8988T (cell line): ENCODE data around the gene HNRNPL.
"Not testable (repeated sequence)": the region's sequence is repeated elsewhere in the genome, so short reads cannot be mapped to it uniquely, and the experiment has no call there.

Source experiments
- DNase-seq: peaks from one replicate; pipeline ENCODE4 v3.0.0; 2011

Gene HNRNPL

DNA sequence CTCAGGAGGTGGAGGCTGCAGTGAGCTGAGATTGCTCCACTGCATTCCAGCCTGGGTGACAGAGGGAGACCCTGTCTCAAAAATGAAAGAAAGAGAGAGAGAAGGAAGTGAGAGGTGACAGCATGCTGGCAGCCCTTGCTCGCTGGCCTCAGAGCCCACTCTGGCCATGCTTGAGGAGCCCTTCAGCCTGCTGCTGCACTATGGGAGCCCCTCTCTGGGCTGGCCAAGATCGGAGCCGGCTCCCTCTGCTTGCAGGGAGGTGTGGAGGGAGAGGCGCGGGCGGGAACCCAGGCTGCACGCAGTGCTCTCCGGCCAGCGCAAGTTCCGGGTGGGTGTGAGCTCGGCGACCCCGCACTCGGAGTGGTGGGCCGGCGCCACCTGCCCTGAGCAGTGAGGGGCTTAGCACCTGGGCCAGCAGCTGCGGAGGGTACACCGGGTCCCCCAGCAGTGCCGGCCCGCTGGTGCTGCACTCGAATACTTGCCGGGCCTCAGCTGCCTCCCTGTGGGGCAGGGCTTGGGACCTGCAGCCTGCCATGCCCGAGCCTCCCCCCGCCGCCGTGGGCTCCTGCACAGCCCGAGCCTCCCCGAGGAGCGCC lies 28.5 kb downstream of the HNRNPL start:
- not testable (repeated sequence) for DNase-seq

DNA sequence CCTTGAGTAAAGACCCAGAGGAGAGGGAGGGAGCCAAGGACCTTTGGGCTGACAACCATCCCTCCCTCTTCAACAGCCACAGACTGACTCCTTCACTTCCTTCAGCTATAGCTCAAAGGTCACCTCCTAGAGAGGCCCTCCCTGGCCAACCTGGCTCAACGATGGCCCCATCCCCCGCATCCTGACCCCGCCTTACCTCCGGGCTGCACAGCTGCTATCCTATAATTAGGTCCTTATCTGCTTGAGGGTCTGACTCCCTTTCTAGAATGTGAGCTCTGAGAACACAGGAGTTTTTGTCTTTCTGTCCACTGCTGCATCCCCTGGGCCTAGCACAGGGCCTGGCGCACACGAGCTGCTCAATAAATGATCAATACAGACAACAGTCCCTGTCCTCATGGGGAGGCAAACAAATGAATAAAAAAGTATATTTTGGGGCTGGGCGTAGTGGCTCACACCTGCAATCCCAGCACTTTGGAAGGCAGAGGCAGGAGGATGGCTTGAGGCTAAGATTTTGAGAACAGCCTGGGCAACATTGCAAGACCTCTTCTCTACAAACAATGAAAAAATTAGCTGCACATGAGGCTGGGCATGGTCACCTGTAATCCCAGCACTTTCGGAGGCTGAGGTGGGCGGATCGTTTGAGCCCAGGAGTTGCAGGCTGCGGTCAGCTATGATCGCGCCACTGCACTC lies 30.4 kb downstream of the HNRNPL start:
- no peak for DNase-seq

DNA sequence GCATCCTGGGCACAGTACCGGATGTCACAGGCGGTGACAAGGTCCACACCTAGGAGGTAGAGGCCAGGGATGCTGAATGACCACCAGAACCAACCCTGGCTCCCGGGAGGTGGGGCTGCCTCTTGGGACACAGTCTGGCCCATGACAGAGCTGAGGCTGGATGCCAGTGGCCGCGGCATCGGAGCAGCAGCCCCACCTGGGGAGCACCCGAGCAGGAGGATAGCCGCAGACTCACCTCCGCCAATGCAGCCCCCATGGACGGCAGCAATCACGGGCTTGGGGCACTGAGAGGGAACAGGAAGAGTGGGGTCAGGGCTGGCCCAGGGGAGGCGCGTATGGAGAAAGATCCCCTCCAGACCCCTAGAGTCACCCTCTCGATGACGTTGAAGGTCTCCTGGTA lies 32.7 kb downstream of the HNRNPL start:
- no peak for DNase-seq

DNA sequence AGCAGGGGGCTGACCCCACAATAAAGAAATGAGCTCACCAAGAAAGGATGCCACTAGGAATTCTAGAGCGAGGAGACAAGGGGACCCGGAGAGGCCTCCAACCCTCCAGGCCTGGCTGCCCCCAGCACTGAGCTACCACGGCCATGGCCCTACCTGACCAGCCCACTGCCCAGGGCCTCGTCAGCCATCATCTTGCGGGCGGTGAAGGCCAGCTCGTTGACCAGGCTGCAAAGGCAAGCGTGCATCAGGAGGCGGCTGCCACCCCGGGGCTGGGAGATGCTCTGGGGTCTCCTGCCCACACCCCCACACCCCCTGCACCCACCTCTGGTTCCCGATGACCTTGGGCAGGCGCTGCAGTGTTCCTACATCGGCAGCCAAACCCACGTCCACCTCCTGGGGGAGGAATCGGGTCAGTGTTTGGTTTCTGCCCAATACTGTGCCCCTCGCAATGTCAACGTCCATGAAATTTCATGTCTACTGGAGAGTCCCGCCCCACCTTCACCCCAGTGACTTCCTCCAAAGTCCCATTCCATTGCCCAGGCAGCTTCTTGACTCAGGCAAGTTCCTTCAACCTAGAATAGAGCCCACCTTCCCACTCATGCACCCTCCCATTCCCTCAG lies 33.5 kb downstream of the HNRNPL start:
- no peak for DNase-seq

DNA sequence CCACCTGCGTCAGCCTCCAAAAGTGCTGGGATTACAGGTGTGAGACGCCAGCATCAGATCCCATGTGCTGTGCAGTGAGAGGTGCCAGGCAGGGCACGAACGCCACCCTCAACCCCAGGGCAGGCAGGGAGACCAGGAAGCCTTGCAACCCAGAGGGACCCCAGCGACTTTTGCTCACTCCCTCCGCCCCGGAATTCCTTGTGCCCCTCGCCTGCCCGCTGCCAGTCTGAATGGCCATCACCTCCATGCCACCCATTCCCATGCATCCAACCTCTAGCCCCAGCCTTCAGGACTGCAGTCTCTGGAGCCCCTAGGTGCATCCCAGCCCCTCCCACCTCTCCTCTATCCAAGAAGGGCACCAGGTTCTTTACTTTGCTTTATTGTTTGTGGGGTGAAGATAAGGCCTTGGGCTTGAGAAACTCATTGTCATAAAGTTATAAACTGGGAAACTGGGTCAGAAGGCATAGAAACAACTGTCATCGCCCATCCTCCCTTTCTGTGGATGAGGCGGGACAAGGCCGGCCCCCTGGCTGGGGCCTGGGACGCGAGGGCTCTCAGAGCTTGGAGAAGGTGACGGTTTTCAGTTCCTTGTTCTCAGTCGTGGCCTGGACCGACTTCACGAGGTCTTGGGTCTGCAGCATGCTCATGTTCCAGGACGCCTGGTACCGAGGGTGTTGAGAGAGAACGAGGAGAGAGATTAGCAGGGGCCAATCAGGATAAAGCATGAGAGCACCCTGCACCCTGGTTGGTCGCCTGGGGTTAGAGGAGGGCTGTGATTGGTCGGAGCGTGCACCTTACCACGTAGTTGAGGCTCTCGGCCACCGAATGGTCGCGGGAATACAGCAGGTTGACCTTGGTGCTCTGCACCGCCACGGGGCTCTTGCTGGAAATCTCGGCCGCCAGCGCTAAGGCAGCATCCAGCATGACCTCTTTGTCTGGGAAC lies 34.5 kb downstream of the HNRNPL start:
- no peak for DNase-seq

DNA sequence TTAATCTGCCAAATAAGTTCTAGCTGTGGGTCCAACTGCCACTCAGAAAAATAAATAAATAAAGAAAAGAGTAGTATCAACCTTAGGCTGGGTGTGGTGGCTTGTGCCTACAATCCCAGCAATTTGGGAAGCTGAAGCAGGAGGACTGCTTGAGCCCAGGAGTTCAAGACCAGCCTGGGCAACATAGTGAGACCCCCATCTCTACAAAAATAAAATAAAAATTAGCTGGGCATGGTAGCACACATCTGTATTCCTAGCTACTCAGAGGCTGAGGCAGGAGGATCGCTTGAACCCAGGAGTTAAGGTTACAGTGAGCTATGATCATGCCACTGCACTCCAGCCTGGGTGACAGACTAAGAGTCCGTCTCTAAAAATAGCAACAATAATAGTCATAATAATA lies 35.9 kb downstream of the HNRNPL start:
- DNase-seq = not testable (repeated sequence)

DNA sequence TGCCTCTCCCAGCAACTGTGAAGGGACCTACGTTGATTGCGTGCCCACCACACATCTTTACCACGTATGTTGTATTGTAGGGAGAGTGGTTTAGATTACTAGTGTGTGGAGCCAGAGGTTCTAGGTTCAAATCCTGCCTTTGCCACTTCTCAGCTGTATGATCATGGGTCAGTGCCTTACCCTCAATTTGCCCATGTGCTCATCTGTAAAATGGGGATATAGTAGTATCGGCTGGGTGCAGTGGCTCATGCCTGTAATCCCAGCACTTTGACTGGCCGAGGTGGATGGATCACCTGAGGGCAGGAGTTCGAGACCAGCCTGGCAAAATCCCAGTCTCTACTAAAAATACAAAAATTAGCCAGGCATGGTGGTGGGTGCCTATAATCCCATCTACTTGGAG lies 36.5 kb downstream of the HNRNPL start:
- DNase-seq = no peak

DNA sequence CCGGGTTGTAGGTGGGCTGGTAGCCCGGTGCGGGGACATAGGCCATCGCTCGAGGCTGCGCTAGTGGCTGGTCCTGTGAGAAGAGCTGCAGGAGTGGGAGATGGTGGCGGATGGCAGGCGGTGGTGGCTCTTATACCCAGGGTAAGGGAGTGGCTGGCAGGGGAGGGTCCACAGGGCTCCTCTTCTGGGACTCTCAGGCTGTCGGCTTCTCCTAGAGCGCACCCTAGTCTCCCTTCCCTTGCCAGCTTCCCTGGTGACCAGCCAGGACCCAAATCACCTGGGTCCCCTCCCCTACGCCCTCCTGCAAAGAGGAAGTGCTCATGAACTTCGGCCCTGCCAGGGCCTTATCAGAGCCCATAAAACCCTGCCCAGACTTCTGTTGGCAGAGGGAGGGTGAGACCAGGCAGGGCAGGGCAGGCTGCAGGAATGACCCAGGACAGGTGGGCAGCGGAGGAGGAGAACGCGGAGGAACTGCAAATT lies 36.9 kb downstream of the HNRNPL start, which contains the start of gene LGALS4:
LGALS4 (minus strand) TSS at position 105 of the 480 bp plus-strand sequence; CDS start at position 46, 59 bp downstream.
- peak; percentile 50 for DNase-seq

DNA sequence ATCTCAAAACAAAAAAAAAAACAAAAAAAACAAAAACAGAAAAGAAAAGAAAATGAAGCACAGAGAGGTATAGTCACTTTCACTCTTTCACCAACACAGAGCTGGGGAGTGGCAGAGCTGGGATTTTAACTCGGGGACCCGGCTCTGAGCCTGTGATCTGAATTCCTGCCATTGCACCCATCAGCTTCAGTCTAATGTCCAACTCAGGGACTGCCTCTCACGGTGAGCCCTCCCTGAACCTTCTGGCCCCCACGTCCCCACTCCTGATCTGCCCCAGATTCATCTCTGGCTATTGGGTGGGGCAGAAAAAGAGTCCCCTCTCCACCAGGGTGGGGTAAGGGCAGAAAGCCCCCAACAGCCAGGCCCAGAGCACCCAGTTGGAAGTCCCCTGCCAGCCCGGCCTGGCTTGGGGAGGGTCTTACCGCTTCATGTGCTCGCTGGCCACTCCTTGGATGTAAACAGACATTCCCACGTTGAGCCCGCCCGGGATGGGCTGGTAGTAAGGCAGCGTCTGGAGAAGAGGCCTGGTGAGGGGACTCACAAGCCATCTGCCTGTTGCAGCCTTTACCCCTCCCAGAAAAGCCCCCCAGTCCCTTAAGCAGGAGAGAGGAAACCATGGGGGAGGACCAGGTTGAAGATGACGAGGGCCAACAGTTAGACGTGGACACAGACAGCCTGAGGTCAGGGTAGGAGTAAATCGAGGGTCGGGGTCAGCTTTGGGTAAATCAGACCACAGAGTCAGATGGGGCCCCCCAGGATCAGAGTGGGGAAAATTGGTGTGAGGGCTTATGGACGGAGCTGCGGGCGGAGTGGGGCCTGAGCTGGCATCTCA lies 37.6 kb downstream of the HNRNPL start:
- peak; percentile 23 for DNase-seq

DNA sequence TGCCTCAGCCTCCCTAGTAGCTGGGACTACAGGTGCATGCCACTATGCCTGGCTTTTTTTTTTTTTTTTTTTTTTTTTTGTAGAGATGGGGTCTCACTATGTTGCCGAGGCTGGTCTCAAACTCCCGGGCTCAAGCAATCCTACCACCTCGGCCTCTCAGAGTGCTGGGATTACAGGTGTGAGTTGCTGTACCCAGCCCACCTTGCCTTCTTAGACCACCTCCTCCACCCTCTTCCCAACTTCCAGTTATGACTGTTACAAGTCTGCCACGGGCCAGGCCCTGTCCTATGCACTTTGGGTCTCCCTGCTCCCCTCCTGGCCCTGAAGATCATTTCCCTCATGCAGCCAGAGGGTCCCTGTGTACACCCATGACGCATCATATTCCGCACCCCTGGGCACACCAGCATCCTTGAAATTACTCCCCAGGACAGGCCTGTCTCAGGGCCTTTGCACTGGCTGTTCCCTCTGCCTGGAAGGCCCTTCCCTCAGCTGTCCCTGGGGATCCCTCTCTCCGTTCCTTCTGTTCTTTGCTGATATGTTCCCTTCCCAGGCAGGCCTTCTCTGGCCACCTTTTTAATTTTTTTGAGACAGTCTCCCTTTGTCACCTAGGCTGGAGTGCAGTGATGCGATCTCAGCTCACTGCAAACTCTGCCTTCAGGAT lies 40.1 kb downstream of the HNRNPL start:
- DNase-seq = no peak

DNA sequence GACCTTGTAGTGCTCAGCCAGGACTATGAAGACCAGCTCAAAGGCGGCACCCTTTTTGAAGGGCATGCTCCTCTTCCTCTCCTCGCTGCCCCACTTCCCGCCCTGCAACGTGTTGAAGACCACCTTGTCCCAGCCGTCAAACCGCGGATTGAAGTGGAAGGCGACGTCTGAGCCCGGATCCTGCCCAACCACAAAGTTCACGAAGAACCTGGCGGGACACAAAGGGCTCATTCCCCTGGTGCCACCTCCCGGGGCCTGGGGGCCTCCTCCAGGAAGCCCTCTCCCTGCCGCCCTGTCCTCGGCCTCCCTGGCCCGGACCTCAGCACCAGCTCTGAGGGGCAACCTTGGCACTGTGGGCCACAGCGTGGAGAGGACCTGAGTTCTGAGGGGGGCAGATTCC lies 41.0 kb downstream of the HNRNPL start:
- no peak for DNase-seq

DNA sequence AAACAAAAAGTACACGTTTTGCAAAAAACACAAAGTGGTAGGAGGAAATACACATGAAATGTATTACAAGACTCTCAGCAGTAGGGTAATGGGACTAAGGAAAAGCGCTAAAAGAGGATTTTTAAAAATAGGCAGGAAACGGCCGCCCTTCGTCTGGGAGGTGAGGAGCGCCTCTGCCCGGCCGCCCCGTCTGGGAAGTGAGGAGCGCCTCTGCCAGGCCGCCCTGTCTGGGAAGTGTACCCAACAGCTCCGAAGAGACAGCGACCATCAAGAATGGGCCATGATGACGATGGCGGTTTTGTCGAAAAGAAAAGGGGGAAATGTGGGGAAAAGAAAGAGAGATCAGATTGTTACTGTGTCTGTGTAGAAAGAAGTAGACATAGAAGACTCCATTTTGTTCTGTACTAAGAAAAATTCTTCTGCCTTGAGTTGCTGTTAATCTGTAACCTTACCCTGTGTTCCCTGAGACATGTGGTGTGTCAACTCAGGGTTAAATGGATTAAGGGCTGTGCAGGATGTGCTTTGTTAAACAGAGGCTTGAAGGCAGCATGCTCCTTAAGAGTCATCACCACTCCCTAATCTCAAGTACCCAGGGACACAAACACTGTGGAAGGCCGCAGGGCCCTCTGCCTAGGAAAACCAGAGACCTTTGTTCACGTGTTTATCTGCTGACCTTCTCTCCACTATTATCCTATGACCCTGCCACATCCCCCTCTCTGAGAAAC lies 42.2 kb downstream of the HNRNPL start:
- DNase-seq = not testable (repeated sequence)

DNA sequence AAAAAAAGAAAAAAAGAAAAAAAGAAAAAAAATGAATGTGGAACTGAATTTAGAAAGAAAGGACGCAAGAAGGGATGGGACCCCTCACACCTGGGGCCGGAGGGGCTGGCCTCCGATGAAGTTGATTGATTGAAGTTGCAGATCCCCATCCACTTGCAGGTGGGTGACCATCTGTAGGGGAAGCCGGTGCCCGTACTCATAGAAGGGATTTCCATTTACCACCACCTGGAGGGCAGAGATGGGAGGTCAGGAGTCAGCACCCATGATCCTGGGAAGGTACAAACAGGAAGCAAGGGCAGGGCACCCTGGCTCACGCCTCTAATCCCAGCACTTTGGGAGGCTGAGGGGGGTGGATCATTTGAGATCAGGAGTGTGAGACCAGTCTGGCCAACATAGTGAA lies 43.4 kb downstream of the HNRNPL start:
- no peak for DNase-seq

DNA sequence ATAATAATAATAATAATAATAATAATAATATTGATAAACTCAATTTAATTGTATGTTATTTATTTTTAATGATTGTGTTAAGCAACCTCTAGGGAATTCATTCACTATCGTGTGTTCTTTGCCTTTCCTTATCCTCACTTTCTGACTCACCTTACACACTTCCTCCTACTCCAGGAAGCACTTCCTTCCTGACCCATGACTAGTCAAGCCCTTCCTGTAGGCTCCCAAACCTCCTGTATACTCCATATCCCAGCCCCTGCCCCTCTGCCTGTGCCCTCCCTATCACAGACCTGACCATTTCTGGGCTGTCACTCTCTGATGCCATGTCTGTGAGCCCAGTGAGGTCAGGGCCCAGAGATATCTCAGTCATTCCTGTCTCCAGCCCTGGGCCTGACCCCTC lies 44.6 kb downstream of the HNRNPL start:
- peak; percentile 77 for DNase-seq

DNA sequence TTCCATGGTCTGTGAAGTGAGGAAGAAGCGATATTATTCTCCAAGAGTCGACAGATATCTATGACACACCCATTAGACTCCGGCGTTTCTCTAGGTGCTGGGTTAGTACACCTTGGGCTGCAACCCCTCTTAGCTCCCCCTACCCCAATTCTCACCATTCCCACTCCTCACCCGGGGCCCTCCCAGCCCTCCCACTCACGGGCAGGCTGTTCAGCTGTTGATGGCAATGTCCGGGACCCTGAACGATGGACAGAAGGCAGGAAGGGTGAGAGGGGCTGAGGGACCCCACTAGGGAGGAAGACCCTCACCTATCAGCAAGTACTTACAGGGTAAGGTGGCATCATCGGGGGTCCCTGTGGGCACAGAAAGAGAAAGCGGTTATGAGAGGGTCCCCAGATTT lies 46.2 kb downstream of the HNRNPL start:
- no peak for DNase-seq

DNA sequence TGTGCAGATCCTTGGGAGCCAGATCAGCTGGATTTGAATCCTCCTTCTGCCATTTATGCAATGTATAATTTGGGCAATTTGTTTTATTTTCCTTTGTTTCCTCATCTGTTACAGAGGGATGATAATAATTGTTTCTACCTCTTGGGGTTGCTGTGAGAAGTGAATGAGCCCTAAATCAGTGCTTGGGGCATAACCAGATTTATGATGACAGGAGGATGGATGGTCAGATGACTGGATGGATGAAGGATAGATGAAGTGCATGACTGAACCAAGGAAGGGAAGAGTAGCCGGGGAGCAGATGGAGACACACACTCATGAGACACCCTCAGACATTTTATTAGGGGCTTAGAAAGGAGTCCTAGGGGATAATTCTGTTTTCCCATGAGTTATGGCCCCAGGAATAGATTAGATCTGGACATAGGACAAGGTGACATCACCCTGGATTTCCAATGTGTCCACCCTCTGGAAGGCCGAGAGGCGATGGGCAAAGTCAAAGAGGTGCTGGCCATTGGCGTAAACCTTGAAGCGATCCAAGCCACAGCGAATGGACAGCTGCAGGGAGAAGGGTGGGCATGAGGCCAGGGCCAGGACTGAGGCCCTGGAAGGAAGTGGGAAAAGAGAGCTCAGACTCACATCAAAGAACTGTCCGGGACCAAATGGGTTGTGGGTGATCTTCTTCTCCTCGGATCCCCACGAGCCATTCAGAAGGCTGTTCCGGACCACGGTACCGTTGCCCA lies 48.3 kb downstream of the HNRNPL start:
- no peak for DNase-seq

DNA sequence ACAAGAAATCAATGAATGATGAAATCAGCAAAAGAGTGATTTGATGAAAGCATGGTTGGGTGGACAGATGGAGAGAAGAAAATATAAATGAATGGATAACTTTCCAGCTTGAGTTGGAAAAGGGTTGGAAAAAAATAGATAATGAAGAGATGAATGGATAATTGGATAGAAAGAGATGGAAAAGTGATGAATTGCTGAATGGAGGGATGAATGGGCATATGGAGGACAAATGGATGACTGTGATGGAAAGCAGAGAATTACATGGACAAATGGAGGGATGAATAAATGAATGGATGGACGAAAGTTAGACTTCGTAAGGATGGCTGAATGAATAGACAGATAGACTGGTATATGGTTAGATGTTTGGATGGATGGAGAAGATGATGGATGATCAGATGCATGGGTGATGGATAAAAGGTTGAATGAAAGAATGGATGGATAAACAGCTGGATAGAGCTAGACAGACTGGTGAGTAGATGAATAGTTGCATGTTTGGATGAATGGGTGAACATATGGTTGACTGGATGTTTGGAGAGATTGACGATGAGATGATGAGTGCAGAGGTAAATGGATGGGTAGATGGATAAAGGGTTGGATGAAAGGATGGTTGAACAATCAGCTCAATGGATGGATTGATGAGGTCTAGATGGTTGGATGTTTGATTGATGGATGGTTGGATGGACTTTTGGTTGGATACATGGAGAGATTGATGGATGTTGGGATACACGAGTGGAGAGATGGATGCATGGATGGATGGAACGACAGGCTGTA lies 49.0 kb downstream of the HNRNPL start:
- no peak for DNase-seq

DNA sequence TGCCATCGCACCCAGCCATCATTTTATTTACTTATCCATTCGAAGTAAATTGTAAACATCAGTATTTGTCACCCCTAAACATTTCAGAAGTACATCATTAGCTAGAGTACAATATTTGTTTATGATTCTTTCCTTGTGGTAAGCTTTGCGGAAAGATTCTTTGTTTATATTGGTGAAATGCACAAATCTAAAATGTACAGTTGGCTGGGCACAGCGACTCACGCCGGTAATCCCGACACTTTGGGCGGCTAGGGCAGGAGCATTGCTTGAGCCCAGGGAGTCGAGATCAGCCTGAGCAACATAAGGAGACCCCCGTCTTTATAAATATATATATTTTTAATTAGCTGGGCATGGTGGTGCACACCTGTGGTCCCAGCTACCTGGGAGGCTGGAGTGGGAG lies 50.7 kb downstream of the HNRNPL start:
- no peak for DNase-seq

DNA sequence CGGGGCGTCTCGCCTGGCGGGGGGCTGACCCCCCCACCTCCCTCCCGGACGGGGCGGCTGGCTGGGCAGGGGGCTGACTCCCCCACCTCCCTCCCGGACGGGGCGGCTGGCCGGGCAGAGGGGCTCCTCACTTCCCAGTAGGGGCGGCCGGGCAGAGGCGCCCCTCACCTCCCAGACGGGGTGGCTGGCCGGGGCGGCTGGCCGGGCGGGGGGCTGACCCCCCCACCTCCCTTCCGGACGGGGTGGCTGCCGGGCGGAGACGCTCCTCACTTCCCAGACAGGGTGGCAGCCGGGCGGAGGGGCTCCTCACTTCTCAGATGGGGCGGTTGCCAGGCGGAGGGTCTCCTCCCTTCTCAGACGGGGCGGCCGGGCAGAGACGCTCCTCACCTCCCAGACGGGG lies 52.0 kb downstream of the HNRNPL start:
- not testable (repeated sequence) for DNase-seq
